GM21423 (cell line): ENCODE data around the gene PLA2R1.
A peak's percentile ranks its signal among the peaks of the same experiment; 100 is the strongest.
"Not testable (repeated sequence)": the region's sequence is repeated elsewhere in the genome, so short reads cannot be mapped to it uniquely, and the experiment has no call there.

Source experiments
- ATAC-seq: cut with Tn5 transposase; IDR thresholded peaks from one replicate; pipeline ENCODE4 v1.9.1; 2021; ENCODE audit warnings: mild to moderate bottlenecking, moderate library complexity; ENCODE audit not compliant: unreplicated experiment

PLA2R1 gene

GRCh38 chr2:159984034-159984433, 78.4 kb downstream of the PLA2R1 start:
- ATAC-seq: no peak

DNA sequence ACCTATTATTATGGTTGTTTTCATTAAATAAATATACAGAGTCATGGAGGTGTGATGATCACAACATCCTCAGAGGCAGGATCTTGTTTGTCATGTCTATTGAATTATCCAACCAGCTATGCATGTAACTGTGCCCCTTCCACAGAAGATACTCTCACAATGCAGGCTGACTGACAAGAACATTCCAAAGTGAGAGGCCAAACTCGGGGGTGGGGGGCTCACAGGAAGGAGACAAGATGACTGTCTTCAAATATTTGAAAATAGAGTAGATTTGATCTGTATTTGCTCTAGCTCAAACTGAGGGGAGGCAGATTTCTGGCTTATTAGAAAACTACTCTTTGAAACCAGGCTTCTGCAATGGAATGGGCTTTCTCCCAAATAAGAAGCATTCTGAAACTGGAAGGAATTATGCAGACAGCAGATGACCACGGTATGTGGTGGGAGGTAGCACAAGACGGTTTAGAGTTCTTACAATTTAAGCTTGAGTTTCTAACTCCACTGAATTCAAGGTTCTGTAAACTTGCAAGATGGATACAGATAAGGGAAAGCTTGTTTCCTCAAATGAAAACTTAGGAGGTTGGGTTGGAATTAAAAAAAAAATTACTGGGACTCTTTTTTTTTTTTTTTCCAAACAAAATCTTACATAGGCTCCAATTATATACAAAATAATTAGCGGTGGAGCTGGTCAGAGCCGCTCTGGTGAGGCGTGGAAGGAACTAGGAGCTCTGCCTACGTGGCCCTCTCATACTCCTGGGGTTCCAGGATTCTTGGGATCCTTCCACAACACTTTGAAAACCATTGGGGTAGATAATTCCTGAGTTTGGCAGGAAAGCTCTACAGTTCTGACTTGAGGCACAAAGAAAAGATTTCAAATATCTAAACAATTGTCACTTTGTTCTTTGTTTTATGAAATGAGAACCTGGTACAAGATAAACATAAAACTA, 79.3 kb downstream of the PLA2R1 start:
- no peak for ATAC-seq

GRCh38 chr2:159982270-159982669, 80.1 kb downstream of the PLA2R1 start:
- ATAC-seq: no peak

- no peak for ATAC-seq
Measured at GRCh38 chr2:159976527-159977160, 85.8 kb downstream of the PLA2R1 start.

DNA sequence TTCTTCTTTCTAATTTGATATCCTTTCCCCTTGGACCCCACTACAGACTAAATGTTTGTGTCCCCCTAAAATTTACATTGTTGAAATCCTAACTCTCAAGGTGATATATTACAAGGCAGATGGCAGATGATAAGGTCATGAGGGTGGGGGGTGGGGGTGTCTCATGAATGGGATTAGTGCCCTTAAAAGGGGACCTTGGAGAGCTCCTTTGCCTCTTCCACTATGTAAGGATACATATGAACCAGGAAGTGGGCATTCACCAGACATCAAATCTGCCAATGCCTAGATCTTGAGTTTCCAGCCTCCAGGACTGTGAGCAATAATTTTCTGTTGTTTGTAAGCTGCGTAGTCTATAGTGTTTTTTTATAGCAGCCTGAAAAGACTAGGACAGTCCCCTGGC, 89.1 kb downstream of the PLA2R1 start:
- ATAC-seq: no peak

DNA sequence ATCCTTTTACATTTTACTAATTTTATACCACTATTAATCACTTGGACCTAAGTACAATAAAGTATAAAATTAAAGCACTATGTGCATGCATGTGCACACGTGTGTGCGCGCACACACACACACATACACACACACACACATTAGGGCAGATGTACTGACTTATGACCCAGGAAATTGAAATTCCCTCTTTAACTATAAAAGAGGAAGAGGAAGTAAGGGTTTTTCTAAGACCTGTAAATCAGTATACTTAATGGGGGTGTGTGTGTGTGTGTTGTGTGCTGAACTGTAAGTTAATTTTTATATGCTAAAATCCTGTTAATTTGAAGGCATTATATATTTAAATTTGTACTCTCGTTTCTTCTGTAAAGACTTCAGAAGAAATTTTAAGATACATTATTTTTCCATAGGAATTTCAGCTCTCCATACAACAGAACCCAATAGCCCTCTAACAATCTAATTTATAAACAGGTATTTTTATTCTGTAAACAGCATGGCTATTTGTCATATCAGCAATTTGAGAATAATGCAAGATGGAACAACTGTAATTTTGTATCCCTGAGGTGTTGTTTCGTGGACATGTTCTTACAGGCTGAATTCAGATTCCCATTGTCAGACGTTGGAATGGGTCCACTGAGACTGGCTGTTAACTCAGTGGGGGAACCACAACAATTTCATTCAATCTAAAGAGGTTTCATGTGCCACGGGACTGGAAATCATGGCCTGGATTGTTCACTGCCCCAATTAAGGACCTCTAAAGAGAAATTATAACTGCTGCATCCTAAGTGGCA, 90.9 kb downstream of the PLA2R1 start:
- ATAC-seq: no peak

DNA sequence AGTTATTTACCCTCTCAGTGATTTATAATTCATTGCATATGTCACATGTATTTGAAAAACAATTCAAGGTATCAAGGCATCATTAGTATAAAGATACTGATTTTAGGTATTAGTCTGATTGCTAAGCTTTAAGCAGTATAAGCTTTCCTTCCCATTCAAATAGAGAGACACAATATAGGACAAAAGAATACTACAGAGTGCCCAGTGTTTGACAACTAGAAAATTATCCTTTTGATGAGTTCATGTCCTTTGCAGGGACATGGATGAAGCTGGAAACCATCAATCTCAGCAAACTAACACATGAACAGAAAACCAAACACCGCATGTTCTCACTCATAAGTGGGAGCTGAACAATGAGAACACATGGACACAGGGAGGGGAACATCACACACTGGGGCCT, 91.9 kb downstream of the PLA2R1 start:
- not testable (repeated sequence) for ATAC-seq

DNA sequence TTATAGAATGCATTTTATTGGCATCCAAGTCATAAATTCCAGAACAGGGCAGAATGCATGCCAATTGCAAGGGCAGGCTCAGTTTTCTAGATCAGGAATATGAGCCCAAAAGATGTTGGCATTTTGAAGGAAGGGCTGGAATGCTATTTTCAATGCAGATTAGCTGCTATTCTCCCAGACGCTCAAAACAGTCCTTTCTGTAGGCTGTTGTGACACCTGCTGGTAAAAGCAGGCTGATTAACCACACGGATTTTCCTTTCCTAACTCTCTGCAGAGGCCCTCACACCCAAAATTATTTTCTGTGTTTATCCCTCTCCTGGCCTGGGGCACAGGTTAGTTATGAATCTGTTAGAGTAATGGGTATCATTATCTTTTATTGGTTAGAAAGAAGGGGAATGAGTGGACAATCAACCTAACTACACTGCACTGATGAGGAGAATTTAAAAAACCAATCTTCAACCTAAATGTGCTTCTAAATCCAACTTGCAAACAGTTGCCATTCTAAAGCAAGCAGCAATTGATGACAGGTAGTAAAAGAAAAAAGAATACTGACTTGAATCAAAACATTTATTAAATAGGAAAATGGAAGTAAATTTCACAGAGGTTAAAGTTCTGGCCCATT, 94.0 kb downstream of the PLA2R1 start:
- ATAC-seq: peak; percentile 56

- peak; percentile 65 for ATAC-seq
Measured at GRCh38 chr2:159963700-159964099, 98.7 kb downstream of the PLA2R1 start.

GRCh38 chr2:159962513-159962912, 99.9 kb downstream of the PLA2R1 start:
- not testable (repeated sequence) for ATAC-seq

- no peak for ATAC-seq
Measured at GRCh38 chr2:159961451-159961850, 101.0 kb downstream of the PLA2R1 start.

- ATAC-seq: no peak
Measured at GRCh38 chr2:159961037-159961436, 101.4 kb downstream of the PLA2R1 start.

- ATAC-seq: peak; percentile 66
Measured at GRCh38 chr2:159960414-159960813, 102.0 kb downstream of the PLA2R1 start.

DNA sequence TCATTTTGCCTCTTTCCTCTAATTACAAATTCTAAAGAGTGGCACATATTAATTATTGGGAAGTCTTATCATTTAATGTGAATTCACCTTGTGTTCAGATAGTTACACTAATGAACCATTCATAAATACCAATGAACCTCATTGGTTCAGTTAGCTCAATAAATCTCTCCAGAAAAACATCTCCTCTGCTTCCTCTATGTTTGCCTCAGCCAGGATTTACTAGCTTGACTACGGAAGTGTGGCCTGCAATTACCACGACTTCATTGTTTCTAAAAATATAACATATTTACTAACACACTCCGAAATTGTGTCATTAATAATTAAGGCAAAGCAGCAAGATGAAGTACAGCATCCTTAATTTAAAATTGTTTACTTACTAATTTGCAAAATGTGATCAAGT, 103.3 kb downstream of the PLA2R1 start:
- ATAC-seq: no peak

- ATAC-seq: no peak
Measured at GRCh38 chr2:159953136-159953823, 109.1 kb downstream of the PLA2R1 start.

DNA sequence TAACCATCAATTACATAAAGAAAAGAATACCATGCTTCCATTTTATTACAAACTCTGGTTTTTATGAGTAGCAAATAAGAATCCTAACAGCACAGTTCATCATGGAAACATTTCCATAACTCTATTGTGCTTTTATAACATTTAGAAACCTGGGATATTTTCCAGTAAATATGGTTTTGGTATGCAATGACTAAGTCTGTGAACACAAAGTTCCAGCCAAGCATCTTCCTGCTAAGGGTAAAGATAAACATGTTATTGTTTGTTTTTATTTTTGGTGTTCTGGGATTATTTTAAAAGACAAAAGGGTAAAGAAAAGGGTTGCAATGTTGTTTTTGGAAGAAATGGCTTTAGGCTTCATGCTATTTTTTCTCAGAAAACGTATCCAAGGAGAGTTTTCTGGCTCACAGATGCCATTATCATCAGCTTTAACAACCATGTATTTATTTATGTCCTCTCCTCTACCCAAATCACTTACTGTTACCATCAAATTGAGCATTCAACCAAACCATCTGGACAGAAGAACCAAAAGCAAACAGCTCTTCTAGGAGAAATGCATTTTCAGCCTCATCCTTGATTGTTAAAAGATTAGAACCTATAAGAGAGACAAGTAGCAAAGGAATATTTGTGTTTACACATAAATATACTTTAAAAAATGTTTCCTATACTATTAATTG, 116.0 kb downstream of the PLA2R1 start:
- no peak for ATAC-seq

DNA sequence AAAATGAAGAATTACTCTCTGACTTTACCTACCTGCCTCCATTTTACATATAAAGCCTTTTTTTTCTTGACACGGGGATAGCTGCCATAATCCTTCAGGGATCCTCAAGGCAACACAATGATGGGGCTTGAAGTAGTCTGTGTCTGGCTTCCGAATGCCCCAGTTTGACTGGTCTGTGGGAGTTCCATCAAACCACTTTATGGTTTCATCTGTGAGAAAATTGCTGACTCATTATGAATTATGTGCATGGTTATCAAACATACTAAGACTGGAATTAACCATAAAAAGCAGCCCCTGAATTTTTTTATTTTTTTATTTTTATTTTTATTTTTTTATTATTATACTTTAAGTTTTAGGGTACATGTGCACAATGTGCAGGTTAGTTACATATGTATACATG, 117.5 kb downstream of the PLA2R1 start:
- no peak for ATAC-seq

GRCh38 chr2:159942146-159942545, 120.3 kb downstream of the PLA2R1 start:
- no peak for ATAC-seq

GRCh38 chr2:159941729-159942128, 120.7 kb downstream of the PLA2R1 start:
- no peak for ATAC-seq

DNA sequence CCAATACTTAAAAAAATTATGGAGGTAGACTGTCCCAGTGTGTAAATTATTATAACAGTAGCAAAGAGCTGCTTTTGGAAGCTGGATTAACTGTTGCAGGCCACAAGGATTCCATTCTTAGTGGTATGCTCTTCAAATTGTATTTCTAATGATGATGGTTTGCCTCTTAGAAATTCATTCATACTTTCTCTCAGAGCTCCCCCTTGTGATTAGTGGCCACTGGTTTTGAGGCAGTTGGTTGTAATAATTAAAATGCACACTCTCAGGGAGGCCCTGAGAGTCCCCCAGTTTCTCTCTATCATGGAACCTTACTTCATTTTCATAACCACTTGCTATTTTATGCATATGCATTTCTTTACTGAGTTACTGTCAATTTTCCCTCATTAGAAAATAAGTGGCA, 122.5 kb downstream of the PLA2R1 start:
- peak; percentile 83 for ATAC-seq
